H9 (cell line): ENCODE data around the gene ARPC5L. TPM values are rescaled to one million over a fixed set of nuclear protein-coding genes. Genes with fewer than 3 reads are reported as not detected.

Experiments
- DNase-seq: peaks from one replicate; pipeline ENCODE4 v3.0.0-alpha.2; 2017
- H2AFZ ChIP-seq: one replicate; pipeline ENCODE4 v1.6.1; 2013; ENCODE audit warnings: mild to moderate bottlenecking, low read length, control low read depth, moderate library complexity
- H2AK5ac ChIP-seq: 2 replicates; pipeline ENCODE4 v1.6.1; 2013; ENCODE audit warnings: low read length, control low read depth, mixed read lengths; ENCODE audit not compliant: insufficient read length
- H2BK120ac ChIP-seq: one replicate; pipeline ENCODE4 v1.6.1; 2013; ENCODE audit warnings: low read depth, mild to moderate bottlenecking, low read length, control low read depth, inconsistent platforms; ENCODE audit not compliant: poor library complexity, severe bottlenecking
- H2BK12ac ChIP-seq: 2 replicates; pipeline ENCODE4 v1.6.1; 2013; ENCODE audit warnings: low read length, control low read depth, mixed read lengths, low read depth; ENCODE audit not compliant: insufficient read length
- H2BK15ac ChIP-seq: 2 replicates; pipeline ENCODE4 v1.6.1; 2013; ENCODE audit warnings: low read depth, low read length, control low read depth
- H2BK20ac ChIP-seq: one replicate; pipeline ENCODE4 v1.6.1; 2013; ENCODE audit warnings: low read depth, mild to moderate bottlenecking, low read length, control low read depth, inconsistent platforms; ENCODE audit not compliant: poor library complexity, severe bottlenecking
- H2BK5ac ChIP-seq: 2 replicates; pipeline ENCODE4 v1.6.1; 2013; ENCODE audit warnings: low read length, control low read depth, mixed read lengths; ENCODE audit not compliant: insufficient read length
- H3K14ac ChIP-seq: 2 replicates; pipeline ENCODE4 v1.6.1; 2013; ENCODE audit warnings: low read length, control low read depth; ENCODE audit not compliant: insufficient read depth
- H3K18ac ChIP-seq: 2 replicates; pipeline ENCODE4 v1.6.1; 2013; ENCODE audit warnings: low read depth, mild to moderate bottlenecking, mixed read lengths, low read length, control low read depth; ENCODE audit not compliant: insufficient read length
- H3K23ac ChIP-seq: 2 replicates; pipeline ENCODE4 v1.6.1; 2013; ENCODE audit warnings: low read length, control low read depth, mixed read lengths, low read depth; ENCODE audit not compliant: insufficient read length
- H3K23me2 ChIP-seq: 2 replicates; pipeline ENCODE4 v1.6.1; 2013; ENCODE audit warnings: low read depth, mild to moderate bottlenecking, mixed read lengths, low read length, control low read depth; ENCODE audit not compliant: insufficient read length, poor library complexity, severe bottlenecking
- H3K27ac ChIP-seq: 2 replicates; pipeline ENCODE4 v1.5.1; 2013; ENCODE audit warnings: low read length, control low read depth, mixed read lengths, low read depth; ENCODE audit not compliant: insufficient read length
- H3K27me3 ChIP-seq: 2 replicates; pipeline ENCODE4 v1.6.1; 2013; ENCODE audit warnings: low read length, control low read depth, inconsistent platforms; ENCODE audit not compliant: insufficient read depth
- H3K4ac ChIP-seq: 2 replicates; pipeline ENCODE4 v1.6.1; 2013; ENCODE audit warnings: low read depth, mild to moderate bottlenecking, control low read depth, inconsistent platforms, low read length, moderate library complexity
- H3K4me1 ChIP-seq: 2 replicates; pipeline ENCODE4 v1.6.1; 2013; ENCODE audit warnings: low read length, control low read depth, inconsistent platforms; ENCODE audit not compliant: insufficient read depth
- H3K4me2 ChIP-seq: 2 replicates; pipeline ENCODE4 v1.6.1; 2013; ENCODE audit warnings: low read length, control low read depth, mixed read lengths; ENCODE audit not compliant: insufficient read length, insufficient read depth
- H3K56ac ChIP-seq: 2 replicates; pipeline ENCODE4 v1.6.1; 2013; ENCODE audit warnings: low read depth, mild to moderate bottlenecking, mixed read lengths, low read length, control low read depth; ENCODE audit not compliant: insufficient read length
- H3K79me1 ChIP-seq: 2 replicates; pipeline ENCODE4 v1.6.1; 2013; ENCODE audit warnings: low read depth, mild to moderate bottlenecking, moderate library complexity, low read length, control low read depth, inconsistent platforms; ENCODE audit not compliant: insufficient read depth, poor library complexity, severe bottlenecking
- H3K79me2 ChIP-seq: 2 replicates; pipeline ENCODE4 v1.6.1; 2013; ENCODE audit warnings: low read length, control low read depth, inconsistent platforms; ENCODE audit not compliant: insufficient read depth
- H3K9ac ChIP-seq: 2 replicates; pipeline ENCODE4 v1.6.1; 2013; ENCODE audit warnings: low read length, control low read depth, mixed read lengths; ENCODE audit not compliant: insufficient read length; ENCODE audit errors: extremely low read depth
- H3K9me3 ChIP-seq: one replicate; pipeline ENCODE4 v1.6.1; 2013; ENCODE audit warnings: low read depth, low read length, inconsistent platforms; ENCODE audit not compliant: control insufficient read depth
- H3T11ph ChIP-seq: one replicate; pipeline ENCODE4 v1.6.1; 2013; ENCODE audit warnings: mild to moderate bottlenecking, low read length, control low read depth, inconsistent platforms
- H4K20me1 ChIP-seq: one replicate; pipeline ENCODE4 v1.6.1; 2013; ENCODE audit not compliant: control insufficient read depth, insufficient read length, insufficient read depth
- H4K5ac ChIP-seq: 2 replicates; pipeline ENCODE4 v1.6.1; 2013; ENCODE audit warnings: low read depth, mild to moderate bottlenecking, mixed read lengths, low read length, control low read depth; ENCODE audit not compliant: insufficient read length
- H4K8ac ChIP-seq: replicated peaks from 2 replicates; pipeline ENCODE4 v1.6.1; 2013; ENCODE audit warnings: low read length, control low read depth, mixed read lengths, low read depth; ENCODE audit not compliant: insufficient read length
- H4K91ac ChIP-seq: 2 replicates; pipeline ENCODE4 v1.6.1; 2013; ENCODE audit warnings: low read depth, mild to moderate bottlenecking, moderate library complexity, mixed read lengths, low read length, control low read depth; ENCODE audit not compliant: insufficient read length
- H3K27ac Mint-ChIP-seq, 3 experiments: 2 replicates in 2 of 3; 3 replicates in 1 of 3; pipeline ENCODE4 v1.8.0; 2020 to 2021; ENCODE audit warnings: mixed read lengths in 3 of 3, mild to moderate bottlenecking in 1 of 3, moderate library complexity in 1 of 3
- H3K27me3 Mint-ChIP-seq: 2 replicates; pipeline ENCODE4 v1.8.0; 2021; ENCODE audit warnings: low read depth, mild to moderate bottlenecking, moderate library complexity, mixed read lengths
- H3K36me3 Mint-ChIP-seq, 3 experiments: 2 replicates in 2 of 3; 3 replicates in 1 of 3; pipeline ENCODE4 v1.8.0; 2020 to 2021; ENCODE audit warnings: low read depth in 3 of 3, mixed read lengths in 3 of 3; ENCODE audit not compliant: insufficient read depth in 1 of 3
- H3K4me1 Mint-ChIP-seq, 2 experiments: 2 replicates each; pipeline ENCODE4 v1.8.0; 2020; ENCODE audit warnings: mixed read lengths in 2 of 2
- H3K4me3 Mint-ChIP-seq, 2 experiments: 2 replicates in 1 of 2; 3 replicates in 1 of 2; pipeline ENCODE4 v1.8.0; 2020 to 2021; ENCODE audit warnings: mild to moderate bottlenecking in 2 of 2, mixed read lengths in 2 of 2, moderate library complexity in 1 of 2
- H3K9me3 Mint-ChIP-seq, 2 experiments: 2 replicates in 1 of 2; 3 replicates in 1 of 2; pipeline ENCODE4 v1.8.0; 2020; ENCODE audit warnings: mild to moderate bottlenecking in 2 of 2, mixed read lengths in 2 of 2, moderate library complexity in 1 of 2
- CTCF ChIP-seq: fragments of 200-600 bp; sonication (generic); conservative IDR thresholded peaks from 3 replicates; pipeline ENCODE4 v1.8.0; 2021; ENCODE audit warnings: antibody characterized with exemption, mild to moderate bottlenecking
- WGBS: extraction: QIAGEN DNeasy Blood & Tissue Kit; methylation state at CpG from one replicate; pipeline ENCODE4 v1.1.7; 2013; ENCODE audit warnings: missing lambda C conversion rate, low lambda C conversion rate, mixed read lengths; ENCODE audit not compliant: insufficient read length; ENCODE audit errors: extremely low coverage; 5-methylcytosine and 5-hydroxymethylcytosine counted together
- total RNA-seq: library from RNA; stranded (reverse); gene quantifications from 2 replicates; pipeline ENCODE4 v1.2.1, GENCODE V29; 2021

ARPC5L gene
- total RNA-seq, 1 experiment from 2014 or later: 67.7 TPM

- no peak overlapping the region for H3K56ac ChIP-seq
- no peak overlapping the region for H3K18ac ChIP-seq
- H4K5ac ChIP-seq: no peak overlapping the region
- Mint-ChIP-seq H3K36me3 (peaks cover 40 to 46% (median 41%) of the 10 kb centered on the region in 3 experiments), H3K27me3 (no peaks in the 10 kb centered on the region; the same call in 1 of the 2 replicates), H3K27ac (no peak overlapping the region), H3K4me1 (peaks cover 18 to 26% of the 10 kb centered on the region in 2 experiments), H3K9me3 (no peaks in the 10 kb centered on the region), H3K4me3 (no peak overlapping the region)
- no peak overlapping the region for H3K9ac ChIP-seq
- H3T11ph ChIP-seq: no peak overlapping the region
- H3K9me3 ChIP-seq: no peaks in the 10 kb centered on the region
- no peak overlapping the region for H2BK15ac ChIP-seq
- H3K23me2 ChIP-seq: peaks cover 11% of the 10 kb centered on the region
- H2BK5ac ChIP-seq: no peak overlapping the region
- H3K4me2 ChIP-seq: no peak overlapping the region
- H4K91ac ChIP-seq: no peak overlapping the region
- no peak overlapping the region for H3K23ac ChIP-seq
- H3K27ac ChIP-seq: no peak overlapping the region
- H3K79me1 ChIP-seq: peaks cover 4% of the 10 kb centered on the region
- H2BK12ac ChIP-seq: no peak overlapping the region
- peak; percentile 70 for TF ChIP-seq CTCF
- no peak overlapping the region for H4K8ac ChIP-seq
- no peak overlapping the region for H2AFZ ChIP-seq
- H3K4me1 ChIP-seq: peaks cover 7% of the 10 kb centered on the region; the same call in 1 of the 2 replicates
- no peak overlapping the region for H2BK20ac ChIP-seq
- no peak overlapping the region for H3K14ac ChIP-seq
- WGBS: no CpG with 5 or more reads among the region's 16 CpGs
- DNase-seq: peak; percentile 89
- H3K79me2 ChIP-seq: peaks cover 16% of the 10 kb centered on the region; the same call in 1 of the 2 replicates
- H2BK120ac ChIP-seq: no peak overlapping the region
- H4K20me1 ChIP-seq: no peaks in the 10 kb centered on the region
- H2AK5ac ChIP-seq: no peak overlapping the region
- no peaks in the 10 kb centered on the region for H3K27me3 ChIP-seq
- H3K4ac ChIP-seq: no peak overlapping the region
Observed at GRCh38 chr9:124855944-124856765, 5.8 kb upstream of the ARPC5L start.
